A673 (cell line): ENCODE measurements around the gene PKLR. TPM values are rescaled to one million over a fixed set of nuclear protein-coding genes. Genes with fewer than 3 reads are reported as not detected.

ENCODE experiments used
- BruUV-seq: library from RNA; stranded (reverse); fragments of 400-500 nt; replicated peaks from 2 replicates; lab custom pipeline; 2021; lab: Mats Ljungman, UMichigan
- CTCF ChIA-PET: fragments of 300-600 bp; sonication (Branson Sonifier 250); formaldehyde crosslinking; loops from one replicate; lab custom pipeline; 2022; ENCODE audit warnings: antibody characterized with exemption; lab: Charles Lee
- POLR2A ChIA-PET: fragments of 300-600 bp; sonication (Branson Sonifier 250); formaldehyde crosslinking; loops from one replicate; lab custom pipeline; 2022; ENCODE audit warnings: antibody characterized with exemption; ENCODE audit not compliant: low non-redundant PET; lab: Charles Lee
- DNase-seq: peaks from one replicate; pipeline ENCODE4 v3.0.0-alpha.2; 2015; ENCODE audit warnings: low spot score
- H3K27ac ChIP-seq: fragments of 200-600 bp; sonication (generic); 2 replicates; pipeline ENCODE4 v1.5.1; 2016; ENCODE audit warnings: mixed run types, low read depth, mild to moderate bottlenecking, mixed read lengths, antibody characterized with exemption, low read length; ENCODE audit not compliant: poor library complexity, severe bottlenecking
- H3K27me3 ChIP-seq: fragments of 200-600 bp; sonication (generic); replicated peaks from 2 replicates; pipeline ENCODE4 v1.6.1; 2017; ENCODE audit warnings: mixed run types, low read depth, mild to moderate bottlenecking, mixed read lengths, antibody characterized with exemption, low read length; ENCODE audit not compliant: insufficient read depth, poor library complexity
- H3K36me3 ChIP-seq: fragments of 200-600 bp; sonication (generic); 2 replicates; pipeline ENCODE4 v1.6.1; 2016; ENCODE audit warnings: mixed run types, mild to moderate bottlenecking, mixed read lengths, antibody characterized with exemption, low read length; ENCODE audit not compliant: insufficient read depth, poor library complexity, severe bottlenecking
- H3K4me1 ChIP-seq: fragments of 200-600 bp; sonication (generic); 2 replicates; pipeline ENCODE4 v1.6.1; 2017; ENCODE audit warnings: mixed run types, mild to moderate bottlenecking, mixed read lengths, antibody characterized with exemption, low read length; ENCODE audit not compliant: insufficient read depth, poor library complexity, severe bottlenecking
- H3K4me3 ChIP-seq: fragments of 200-600 bp; sonication (generic); 2 replicates; pipeline ENCODE4 v1.5.1; 2016; ENCODE audit warnings: low read depth, mixed run types, mild to moderate bottlenecking, mixed read lengths, low read length; ENCODE audit not compliant: poor library complexity, severe bottlenecking
- H3K9me3 ChIP-seq: fragments of 200-600 bp; sonication (generic); 2 replicates; pipeline ENCODE4 v1.6.1; 2016; ENCODE audit warnings: mixed run types, low read depth, mild to moderate bottlenecking, mixed read lengths, antibody characterized with exemption, low read length; ENCODE audit not compliant: poor library complexity, severe bottlenecking
- CTCF ChIP-seq: fragments of 300-800, 200-600 bp; sonication (generic); conservative IDR thresholded peaks from 2 replicates; pipeline ENCODE4 v1.5.1; 2017; ENCODE audit warnings: low read depth, mild to moderate bottlenecking, antibody characterized with exemption, low read length, moderate library complexity, mixed read lengths
- EZH2 ChIP-seq: fragments of 200-600 bp; sonication (generic); IDR thresholded peaks from 2 replicates; pipeline ENCODE4 v1.6.1; 2017; ENCODE audit warnings: borderline replicate concordance, low read depth, mild to moderate bottlenecking, mixed read lengths, antibody characterized with exemption, low read length; ENCODE audit not compliant: poor library complexity, severe bottlenecking
- intact Hi-C: fragments of 100-400 bp; cut with micrococcal nuclease; formaldehyde crosslinking; loops from one replicate; pipeline ENCODE4 v1.10.0; 2022; ENCODE audit not compliant: unreplicated experiment
- total RNA-seq: library from RNA; stranded (reverse); gene quantifications from 2 replicates; pipeline ENCODE4 v1.2.3, GENCODE V29; 2021

The PKLR gene
- total RNA-seq, 1 experiment from 2014 or later = not detected

DNA sequence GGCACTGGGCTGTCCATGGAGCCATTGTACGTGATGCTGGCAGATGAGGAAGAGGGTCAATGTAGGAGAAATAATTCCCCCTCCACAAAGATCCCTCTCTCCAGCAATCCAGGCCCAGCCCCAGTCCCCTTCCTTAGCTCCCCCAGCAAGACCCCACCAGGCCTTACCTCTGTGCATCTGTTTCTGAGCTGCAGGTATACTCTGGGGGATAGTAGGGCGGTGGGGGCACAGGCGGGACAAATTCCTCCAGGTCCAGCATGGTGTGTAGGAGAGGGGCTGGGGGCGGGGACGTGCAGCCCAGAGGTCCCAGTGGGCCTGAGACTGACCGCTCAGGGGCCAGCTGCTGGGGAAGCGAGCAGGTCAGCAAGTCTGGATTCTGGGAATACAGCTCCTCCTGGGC, 49.7 kb downstream of the PKLR start:
- intact Hi-C loops = loop anchor here (2.0 to 10.0 kb wide), 2 partner anchors 253 to 341 kb away; no protein-coding TSS in a partner anchor
- POLR2A ChIA-PET = interaction anchor here (0.5 kb wide), 1 partner anchor 10 kb away, joined by 4 read pairs; a partner anchor contains a TSS
- peaks cover 21% of the 10 kb centered on the region for H3K36me3 ChIP-seq
- peaks cover 26% of the 10 kb centered on the region for H3K4me1 ChIP-seq
- no TSS peak for BruUV-seq
- H3K27ac ChIP-seq = peak overlapping the region; percentile 57
- H3K27me3 ChIP-seq = no peaks in the 10 kb centered on the region
- no peak overlapping the region for H3K4me3 ChIP-seq
- CTCF ChIA-PET = interaction anchor here (0.5 to 2.6 kb wide), 9 partner anchors 10 to 397 kb away, joined by 4 to 28 read pairs (median 7); partner anchors contain the start of genes CLK2, FDPS, PMVK and RUSC1
- no peaks in the 10 kb centered on the region for H3K9me3 ChIP-seq
- TF ChIP-seq EZH2 (no peak), CTCF (no peak)
- DNase-seq = no peak

DNA sequence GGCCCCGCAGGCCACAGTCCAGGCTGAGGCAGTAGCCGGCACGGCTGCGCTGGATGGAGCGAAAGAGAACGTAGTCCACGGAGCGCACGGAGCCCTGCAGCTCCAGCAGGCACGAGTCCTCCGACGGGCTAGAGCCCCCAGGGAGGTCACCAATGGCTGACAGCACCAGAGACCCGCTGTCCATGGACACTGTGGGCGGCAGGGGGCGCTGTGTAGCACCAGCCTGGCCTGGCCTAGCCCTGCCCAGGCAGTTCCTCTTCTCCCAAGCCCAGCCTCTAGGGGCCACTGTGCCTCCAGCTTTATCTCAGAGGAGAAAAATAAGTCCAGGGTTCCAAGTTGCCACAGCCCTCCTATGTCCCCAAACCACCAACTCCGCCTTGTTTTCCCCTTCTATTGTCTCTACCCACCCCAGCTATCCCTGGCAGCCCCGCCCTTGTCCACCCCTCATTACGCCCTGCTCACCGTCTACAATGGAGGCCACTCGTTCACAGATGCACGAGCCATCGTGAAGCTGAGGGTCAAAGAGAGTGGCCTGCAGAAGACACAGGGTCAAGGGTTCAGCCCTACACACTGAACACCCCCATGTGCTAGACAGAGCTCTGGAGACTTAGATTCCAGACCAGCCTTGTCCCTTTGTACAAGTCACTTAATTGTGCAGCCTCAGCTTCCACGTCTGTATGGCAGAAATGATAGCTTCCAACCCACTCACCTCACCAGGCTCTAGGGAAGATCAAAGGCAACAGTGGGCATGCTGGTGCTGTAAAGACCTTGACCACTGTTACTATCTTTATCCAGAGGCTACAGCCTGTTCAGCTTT, 50.4 kb downstream of the PKLR start:
- no TSS peak for BruUV-seq
- Histone ChIP-seq H3K4me1 (peaks cover 23% of the 10 kb centered on the region), H3K27ac (peak overlapping the region; percentile 80), H3K27me3 (no peaks in the 10 kb centered on the region), H3K36me3 (peaks cover 25% of the 10 kb centered on the region), H3K4me3 (peak overlapping the region; percentile 42), H3K9me3 (no peaks in the 10 kb centered on the region)
- ChIA-PET CTCF (interaction anchor here (0.5 to 2.6 kb wide), 15 partner anchors 10 to 398 kb away, joined by 3 to 28 read pairs (median 6); partner anchors contain the start of genes CLK2, FDPS, KRTCAP2 and PMVK), POLR2A (no interaction called here)
- peak; percentile 100 for TF ChIP-seq CTCF
- TF ChIP-seq EZH2 = no peak
- peak; percentile 98 for DNase-seq
- intact Hi-C loops = loop anchor here (1.0 to 10.0 kb wide), 4 partner anchors 26 to 342 kb away; partner anchors contain the start of genes HCN3 and RUSC1

DNA sequence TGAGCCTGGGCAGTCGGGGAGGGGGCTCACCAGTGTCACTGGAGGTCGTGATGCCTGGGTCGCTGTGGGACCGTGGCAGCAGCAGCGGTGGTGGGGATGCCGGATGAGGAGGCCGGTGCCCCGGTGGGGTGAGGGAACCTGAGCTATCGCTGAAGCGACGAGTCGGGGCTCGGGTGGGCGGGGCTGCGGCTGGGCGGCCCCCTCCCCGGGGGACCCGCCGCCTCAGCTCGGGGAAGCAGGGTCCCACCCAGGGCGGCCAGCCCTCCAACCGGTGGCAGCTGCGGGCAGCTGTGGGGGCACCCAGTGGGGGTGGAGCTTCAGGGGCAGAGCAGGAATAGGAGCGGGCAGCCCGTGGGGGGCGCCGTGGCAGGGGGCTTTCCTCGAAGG, 51.0 kb downstream of the PKLR start:
- no peak for DNase-seq
- H3K4me1 ChIP-seq = peaks cover 22% of the 10 kb centered on the region
- no TSS peak for BruUV-seq
- H3K27ac ChIP-seq = peak overlapping the region; percentile 80
- no peaks in the 10 kb centered on the region for H3K9me3 ChIP-seq
- H3K4me3 ChIP-seq = peak overlapping the region; percentile 42
- CTCF ChIA-PET = interaction anchor here (0.5 to 2.6 kb wide), 13 partner anchors 9 to 398 kb away, joined by 3 to 28 read pairs (median 6); partner anchors contain the start of genes CLK2, FDPS, KRTCAP2 and RUSC1
- POLR2A ChIA-PET = no interaction called here
- intact Hi-C loops = loop anchor here (1.0 to 10.0 kb wide), 4 partner anchors 27 to 343 kb away; partner anchors contain the start of genes HCN3 and RUSC1
- H3K27me3 ChIP-seq = no peaks in the 10 kb centered on the region
- TF ChIP-seq EZH2 (no peak), CTCF (no peak)
- H3K36me3 ChIP-seq = peaks cover 25% of the 10 kb centered on the region
